HepG2 (cell line): ENCODE measurements around the gene CCDC57. TPM values are rescaled to one million over a fixed set of nuclear protein-coding genes. Genes with fewer than 3 reads are reported as not detected.

Source experiments
- RAD51 ChIP-seq: fragments of 450-650 bp; IDR thresholded peaks from 2 replicates; pipeline ENCODE4 v1.6.1; 2016; ENCODE audit warnings: borderline replicate concordance
- TERF1 ChIP-seq: sonication (generic); formaldehyde crosslinking; IDR thresholded peaks from 2 replicates; pipeline ENCODE4 v1.8.0; 2022; ENCODE audit warnings: mild to moderate bottlenecking, missing genetic modification reagents, moderate library complexity
- USF2 ChIP-seq, 2 experiments: sonication (generic) in 1 of 2; formaldehyde crosslinking in 1 of 2; IDR thresholded peaks; 2 replicates each; pipeline versions ENCODE4 v1.5.1 to v1.6.1; 2011 to 2020; ENCODE audit warnings: borderline replicate concordance in 1 of 2, low read depth in 1 of 2, low read length in 1 of 2, mild to moderate bottlenecking in 1 of 2, missing genetic modification reagents in 1 of 2, moderate library complexity in 1 of 2
- ZBTB4 ChIP-seq: sonication (generic); formaldehyde crosslinking; IDR thresholded peaks from 2 replicates; pipeline ENCODE4 v1.4.0; 2020; ENCODE audit warnings: missing genetic modification reagents, mild to moderate bottlenecking, borderline replicate concordance
- ZNF333 ChIP-seq: sonication (generic); formaldehyde crosslinking; IDR thresholded peaks from 2 replicates; pipeline ENCODE4 v1.4.0; 2020; ENCODE audit warnings: mild to moderate bottlenecking, missing genetic modification reagents, borderline replicate concordance
- ZNF704 ChIP-seq: sonication (generic); formaldehyde crosslinking; IDR thresholded peaks from 2 replicates; pipeline ENCODE4 v1.8.1; 2023; ENCODE audit warnings: mild to moderate bottlenecking, inconsistent platforms, moderate library complexity, missing genetic modification reagents, borderline replicate concordance
- ZSCAN5A ChIP-seq: sonication (generic); formaldehyde crosslinking; IDR thresholded peaks from 2 replicates; pipeline ENCODE4 v1.8.0; 2022; ENCODE audit warnings: mild to moderate bottlenecking, missing genetic modification reagents, borderline replicate concordance
- polyA plus RNA-seq, 8 experiments: library from polyadenylated mRNA; depleted of rRNA in 3 of 8; stranded (reverse) in 7 of 8; unstranded in 1 of 8; fragments of >200 nt; fragmentation: Illumina TruSeq in 4 of 8; extraction: Trizol in 4 of 8; gene quantifications; 2 replicates each; pipeline versions ENCODE4 v1.2.1 to v1.2.3, GENCODE V29; 2011 to 2016; ENCODE audit warnings: low read depth in 4 of 8, missing spikeins in 1 of 8, mixed read lengths in 1 of 8; ENCODE audit not compliant: insufficient read depth in 1 of 8
- total RNA-seq, 5 experiments: library from RNA; depleted of rRNA; stranded (reverse); fragments of >200 nt; fragmentation: Illumina TruSeq; extraction: Trizol; gene quantifications; 2 replicates each; pipeline ENCODE4 v1.2.3, GENCODE V29; 2016; ENCODE audit warnings: low read depth in 1 of 5

The CCDC57 gene
- total and polyA plus RNA-seq, 2 of the 13 experiments (the other 11 are each of a cell fraction or from before 2014, with no cell fraction given): 59.3 to 59.9 TPM

- TF ChIP-seq ZNF704 (CRISPR knock-in tag): 0 out of 2 replicates have a peak, but pooled peaks have one; percentile 21
- TF ChIP-seq USF2 (IDR thresholded peaks at IDR 0.05; ENCODE audit: low read depth, low read length): no peak
- no peak for TF ChIP-seq USF2 (CRISPR knock-in tag; IDR thresholded peaks at IDR 0.05; ENCODE audit: borderline replicate concordance)
- no peak for TF ChIP-seq ZSCAN5A (CRISPR knock-in tag)
- no peak for TF ChIP-seq ZBTB4
- TF ChIP-seq TERF1 (CRISPR knock-in tag): no peak
- TF ChIP-seq RAD51: no peak
- 0 out of 2 replicates have a peak, but pooled peaks have one; percentile 54 for TF ChIP-seq ZNF333 (CRISPR knock-in tag)
Measured at GRCh38 chr17:82218349-82219075, 5.9 kb upstream of the CCDC57 start (continued).
